HepG2 (cell line): ENCODE results near the gene KLHL17. TPM values are rescaled to one million over a fixed set of nuclear protein-coding genes. Genes with fewer than 3 reads are reported as not detected.

Source experiments
- ATF4 ChIP-seq, 2 experiments: fragments of 450-650 bp in 1 of 2; sonication (generic) in 1 of 2; formaldehyde crosslinking; IDR thresholded peaks; 2 replicates each; pipeline versions ENCODE4 v1.5.0 to v1.8.0; 2020 to 2022; ENCODE audit warnings: mild to moderate bottlenecking in 1 of 2, missing genetic modification reagents in 1 of 2
- GATAD2A ChIP-seq: IDR thresholded peaks from 2 replicates; pipeline ENCODE4 v1.6.1; 2016
- IRF2 ChIP-seq: IDR thresholded peaks from 2 replicates; pipeline ENCODE4 v1.6.1; 2018; ENCODE audit warnings: missing genetic modification reagents, missing compliant biosample characterization
- ZNF10 ChIP-seq: sonication (generic); formaldehyde crosslinking; IDR thresholded peaks from 2 replicates; pipeline ENCODE4 v1.4.0; 2020; ENCODE audit warnings: mild to moderate bottlenecking, low read depth, missing genetic modification reagents, borderline replicate concordance
- ZNF234 ChIP-seq: sonication (generic); formaldehyde crosslinking; conservative IDR thresholded peaks from 2 replicates; pipeline ENCODE4 v1.5.1; 2020; ENCODE audit warnings: mild to moderate bottlenecking, missing genetic modification reagents
- ZNF256 ChIP-seq: sonication (generic); formaldehyde crosslinking; conservative IDR thresholded peaks from 2 replicates; pipeline ENCODE4 v1.4.0; 2020; ENCODE audit warnings: missing genetic modification reagents
- ZNF687 ChIP-seq: sonication (generic); formaldehyde crosslinking; IDR thresholded peaks from 2 replicates; pipeline ENCODE4 v1.5.1; 2020; ENCODE audit warnings: mild to moderate bottlenecking, missing genetic modification reagents, moderate library complexity
- ZNF781 ChIP-seq: sonication (generic); formaldehyde crosslinking; IDR thresholded peaks from 2 replicates; pipeline ENCODE4 v1.5.1; 2020; ENCODE audit warnings: borderline replicate concordance, mild to moderate bottlenecking, missing genetic modification reagents; ENCODE audit errors: not compliant biosample characterization
- ZNF788 ChIP-seq: sonication (generic); formaldehyde crosslinking; IDR thresholded peaks from 2 replicates; pipeline ENCODE4 v1.5.0; 2020; ENCODE audit warnings: mild to moderate bottlenecking, missing genetic modification reagents, borderline replicate concordance
- ZNF790 ChIP-seq: sonication (generic); formaldehyde crosslinking; IDR thresholded peaks from 2 replicates; pipeline ENCODE4 v1.8.0; 2022; ENCODE audit warnings: missing genetic modification reagents, mild to moderate bottlenecking, borderline replicate concordance
- polyA plus RNA-seq, 8 experiments: library from polyadenylated mRNA; depleted of rRNA in 3 of 8; stranded (reverse) in 7 of 8; unstranded in 1 of 8; fragments of >200 nt; fragmentation: Illumina TruSeq in 4 of 8; extraction: Trizol in 4 of 8; gene quantifications; 2 replicates each; pipeline versions ENCODE4 v1.2.1 to v1.2.3, GENCODE V29; 2011 to 2016; ENCODE audit warnings: low read depth in 4 of 8, missing spikeins in 1 of 8, mixed read lengths in 1 of 8; ENCODE audit not compliant: insufficient read depth in 1 of 8
- total RNA-seq, 5 experiments: library from RNA; depleted of rRNA; stranded (reverse); fragments of >200 nt; fragmentation: Illumina TruSeq; extraction: Trizol; gene quantifications; 2 replicates each; pipeline ENCODE4 v1.2.3, GENCODE V29; 2016; ENCODE audit warnings: low read depth in 1 of 5

Gene KLHL17
- total and polyA plus RNA-seq, 2 of the 13 experiments (the other 11 are each of a cell fraction or from before 2014, with no cell fraction given): 9.3 to 24.7 TPM

- no peak for TF ChIP-seq ATF4 (CRISPR knock-in tag; IDR thresholded peaks at IDR 0.05)
- 0 out of 2 replicates have a peak, but pooled peaks have one; percentile 0 for TF ChIP-seq ZNF788 (CRISPR knock-in tag)
- no peak for TF ChIP-seq ZNF256 (CRISPR knock-in tag)
- no peak for TF ChIP-seq IRF2 (CRISPR knock-in tag)
- TF ChIP-seq ZNF781 (CRISPR knock-in tag): no peak
- TF ChIP-seq ZNF790 (CRISPR knock-in tag): peak; percentile 56; the same call in 1 of the 2 replicates
- no peak for TF ChIP-seq ZNF10 (CRISPR knock-in tag)
- TF ChIP-seq GATAD2A (CRISPR knock-in tag): no peak
- peak; percentile 13; the same call in 1 of the 2 replicates for TF ChIP-seq ZNF687 (CRISPR knock-in tag)
- 0 out of 2 replicates have a peak, but pooled peaks have one; percentile 17 for TF ChIP-seq ZNF234 (CRISPR knock-in tag)
Observed at GRCh38 chr1:959731-960362, 537 bp upstream of the KLHL17 start (continued).
